ENCODE data around the gene KATNAL1.

DNA sequence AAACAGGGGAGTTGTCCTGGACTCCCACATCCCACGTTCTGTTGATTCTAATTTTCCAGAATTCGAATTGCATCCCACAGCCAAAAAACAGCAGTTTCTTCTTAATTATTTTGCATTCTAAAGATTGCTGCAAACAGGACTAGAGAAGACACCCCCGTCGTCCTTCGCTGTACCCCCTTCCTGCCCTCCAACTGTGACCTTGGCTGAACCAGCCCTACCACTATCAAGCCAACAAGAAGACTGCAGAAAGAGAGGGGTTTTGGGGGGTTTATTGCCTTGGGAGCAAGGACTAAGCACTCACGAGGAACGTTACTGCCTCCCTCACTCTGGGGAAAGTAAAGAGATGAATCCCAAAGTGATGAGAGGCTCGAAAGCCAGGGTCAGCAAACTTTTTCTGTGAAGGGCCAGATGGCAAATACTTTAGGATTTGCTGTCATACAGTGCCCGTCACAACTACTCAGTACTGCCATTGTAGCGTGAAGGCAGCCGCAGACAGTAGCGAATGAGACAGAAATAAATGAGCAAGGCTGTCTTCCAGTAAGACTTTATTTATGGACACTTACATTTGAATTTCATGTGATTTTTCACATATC, 32.5 kb upstream of the KATNAL1 start:
- no peak for TF ChIP-seq SUPT20H (IDR thresholded peaks at IDR 0.05; ENCODE audit: borderline replicate concordance, control insufficient read depth, low read depth, low read length)
- TF ChIP-seq EZH2 (IDR thresholded peaks at IDR 0.05; ENCODE audit: borderline replicate concordance, control insufficient read depth, low read depth, low read length), result no peak
- TF ChIP-seq, protein P1, sequence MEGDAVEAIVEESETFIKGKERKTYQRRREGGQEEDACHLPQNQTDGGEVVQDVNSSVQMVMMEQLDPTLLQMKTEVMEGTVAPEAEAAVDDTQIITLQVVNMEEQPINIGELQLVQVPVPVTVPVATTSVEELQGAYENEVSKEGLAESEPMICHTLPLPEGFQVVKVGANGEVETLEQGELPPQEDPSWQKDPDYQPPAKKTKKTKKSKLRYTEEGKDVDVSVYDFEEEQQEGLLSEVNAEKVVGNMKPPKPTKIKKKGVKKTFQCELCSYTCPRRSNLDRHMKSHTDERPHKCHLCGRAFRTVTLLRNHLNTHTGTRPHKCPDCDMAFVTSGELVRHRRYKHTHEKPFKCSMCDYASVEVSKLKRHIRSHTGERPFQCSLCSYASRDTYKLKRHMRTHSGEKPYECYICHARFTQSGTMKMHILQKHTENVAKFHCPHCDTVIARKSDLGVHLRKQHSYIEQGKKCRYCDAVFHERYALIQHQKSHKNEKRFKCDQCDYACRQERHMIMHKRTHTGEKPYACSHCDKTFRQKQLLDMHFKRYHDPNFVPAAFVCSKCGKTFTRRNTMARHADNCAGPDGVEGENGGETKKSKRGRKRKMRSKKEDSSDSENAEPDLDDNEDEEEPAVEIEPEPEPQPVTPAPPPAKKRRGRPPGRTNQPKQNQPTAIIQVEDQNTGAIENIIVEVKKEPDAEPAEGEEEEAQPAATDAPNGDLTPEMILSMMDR (IDR thresholded peaks at IDR 0.05 in 2 of 3, conservative IDR thresholded peaks at IDR 0.05 in 1 of 3; ENCODE audit: control insufficient read depth in 2 of 3, extremely low read depth in 1 of 3, insufficient read depth in 1 of 3, low read depth in 3 of 3, low read length in 3 of 3), result no peak
- no peak for TF ChIP-seq POLR2A (IDR thresholded peaks at IDR 0.05; ENCODE audit: low read depth, low read length)
- TF ChIP-seq BMI1 (IDR thresholded peaks at IDR 0.05; ENCODE audit: borderline replicate concordance), result no peak
- TF ChIP-seq YY1 (IDR thresholded peaks at IDR 0.05; ENCODE audit: low read depth, low read length), result no peak
- TF ChIP-seq FOS (IDR thresholded peaks at IDR 0.05; ENCODE audit: borderline replicate concordance, extremely low read depth, insufficient read length), result no peak
- TF ChIP-seq POLR2AphosphoS5 (IDR thresholded peaks at IDR 0.05; ENCODE audit: low read length), result no peak
- TF ChIP-seq EP300 (IDR thresholded peaks at IDR 0.05; ENCODE audit: borderline replicate concordance in 1 of 2, control insufficient read depth in 1 of 2, low read depth in 2 of 2, low read length in 2 of 2), result no peak
- no peak for TF ChIP-seq SUZ12 (IDR thresholded peaks at IDR 0.05; ENCODE audit: unreplicated experiment)
- TF ChIP-seq, protein P2, sequence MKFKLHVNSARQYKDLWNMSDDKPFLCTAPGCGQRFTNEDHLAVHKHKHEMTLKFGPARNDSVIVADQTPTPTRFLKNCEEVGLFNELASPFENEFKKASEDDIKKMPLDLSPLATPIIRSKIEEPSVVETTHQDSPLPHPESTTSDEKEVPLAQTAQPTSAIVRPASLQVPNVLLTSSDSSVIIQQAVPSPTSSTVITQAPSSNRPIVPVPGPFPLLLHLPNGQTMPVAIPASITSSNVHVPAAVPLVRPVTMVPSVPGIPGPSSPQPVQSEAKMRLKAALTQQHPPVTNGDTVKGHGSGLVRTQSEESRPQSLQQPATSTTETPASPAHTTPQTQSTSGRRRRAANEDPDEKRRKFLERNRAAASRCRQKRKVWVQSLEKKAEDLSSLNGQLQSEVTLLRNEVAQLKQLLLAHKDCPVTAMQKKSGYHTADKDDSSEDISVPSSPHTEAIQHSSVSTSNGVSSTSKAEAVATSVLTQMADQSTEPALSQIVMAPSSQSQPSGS (IDR thresholded peaks at IDR 0.05; ENCODE audit: low read length), result no peak
- no peak for TF ChIP-seq CEBPB (IDR thresholded peaks at IDR 0.05; ENCODE audit: borderline replicate concordance in 1 of 2, low read depth in 2 of 2, low read length in 2 of 2)
- TF ChIP-seq MTA3 (IDR thresholded peaks at IDR 0.05; ENCODE audit: borderline replicate concordance, low read length), result no peak
